Islet precursor cell (in vitro differentiated cells): Measurements from ENCODE around the gene RTN4RL2.

ENCODE experiments used
- DNase-seq: peaks from one replicate; pipeline ENCODE4 v3.0.0-alpha.2; 2018

The RTN4RL2 gene

GRCh38 chr11:57500926-57501325 lies 40.6 kb downstream of the RTN4RL2 start:
- no peak for DNase-seq

- no peak for DNase-seq
These were observed 41.6 kb downstream of the RTN4RL2 start for GRCh38 chr11:57501953-57502352.

GRCh38 chr11:57502376-57502775 lies 42.0 kb downstream of the RTN4RL2 start:
- DNase-seq, result no peak

GRCh38 chr11:57502870-57503269 lies 42.5 kb downstream of the RTN4RL2 start:
- DNase-seq, result no peak

GRCh38 chr11:57504511-57504910 lies 44.2 kb downstream of the RTN4RL2 start:
- DNase-seq, result no peak

- DNase-seq, result no peak
These were observed 46.2 kb downstream of the RTN4RL2 start for GRCh38 chr11:57506522-57506921.

GRCh38 chr11:57508341-57509170 lies 48.2 kb downstream of the RTN4RL2 start:
- DNase-seq, result no peak

GRCh38 chr11:57511741-57512430 lies 51.6 kb downstream of the RTN4RL2 start:
- DNase-seq, result no peak

GRCh38 chr11:57512646-57513451 lies 52.5 kb downstream of the RTN4RL2 start:
- DNase-seq, result no peak

GRCh38 chr11:57513452-57513795 lies 53.1 kb downstream of the RTN4RL2 start:
- no peak for DNase-seq

GRCh38 chr11:57513911-57514537 lies 53.7 kb downstream of the RTN4RL2 start:
- DNase-seq, result peak; percentile 68

- DNase-seq, result peak; percentile 63
These were observed 54.4 kb downstream of the RTN4RL2 start for GRCh38 chr11:57514538-57515331.

- DNase-seq, result peak; percentile 63
These were observed 55.2 kb downstream of the RTN4RL2 start, which contains the start of gene SLC43A1 for GRCh38 chr11:57515332-57516060. TSS of gene SLC43A1 (minus strand) at chr11:57515702. CDS start at chr11:57514111, 1,591 bp downstream.

- no peak for DNase-seq
These were observed 55.7 kb downstream of the RTN4RL2 start for GRCh38 chr11:57516061-57516443.

- DNase-seq, result no peak
These were observed 60.8 kb downstream of the RTN4RL2 start for GRCh38 chr11:57521116-57521515.

GRCh38 chr11:57523419-57523818 lies 63.1 kb downstream of the RTN4RL2 start:
- no peak for DNase-seq
